ENCODE measurements around the gene SPTBN1.
"Not testable (repeated sequence)": the region's sequence is repeated elsewhere in the genome, so short reads cannot be mapped to it uniquely, and the experiment has no call there.

Gene SPTBN1

GRCh38 chr2:54504866-54505265 is 48.7 kb downstream of the SPTBN1 start:
- no peak for DNase-seq

GRCh38 chr2:54508541-54508940 is 52.4 kb downstream of the SPTBN1 start:
- DNase-seq = no peak

DNA sequence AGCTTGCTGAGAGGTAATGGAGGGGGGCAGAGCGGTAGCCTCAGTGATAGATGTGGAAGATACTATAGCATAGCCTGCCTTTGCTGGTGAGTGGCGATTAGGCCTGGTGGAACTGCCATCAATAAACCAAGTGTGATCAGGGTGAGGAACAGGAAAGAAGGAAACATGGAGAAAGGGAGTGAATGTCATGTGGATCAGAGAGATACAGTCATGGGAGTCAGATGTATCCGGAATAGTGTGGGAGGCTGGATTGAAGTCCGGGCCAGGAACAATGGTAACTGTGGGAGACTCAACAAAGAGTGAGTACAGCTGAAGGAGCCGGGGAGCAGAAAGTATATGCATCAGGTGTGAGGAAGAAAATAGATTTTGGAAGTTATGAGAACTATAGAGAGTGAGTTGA is 52.9 kb downstream of the SPTBN1 start:
- not testable (repeated sequence) for DNase-seq

GRCh38 chr2:54510916-54511315 is 54.8 kb downstream of the SPTBN1 start:
- no peak for DNase-seq

DNA sequence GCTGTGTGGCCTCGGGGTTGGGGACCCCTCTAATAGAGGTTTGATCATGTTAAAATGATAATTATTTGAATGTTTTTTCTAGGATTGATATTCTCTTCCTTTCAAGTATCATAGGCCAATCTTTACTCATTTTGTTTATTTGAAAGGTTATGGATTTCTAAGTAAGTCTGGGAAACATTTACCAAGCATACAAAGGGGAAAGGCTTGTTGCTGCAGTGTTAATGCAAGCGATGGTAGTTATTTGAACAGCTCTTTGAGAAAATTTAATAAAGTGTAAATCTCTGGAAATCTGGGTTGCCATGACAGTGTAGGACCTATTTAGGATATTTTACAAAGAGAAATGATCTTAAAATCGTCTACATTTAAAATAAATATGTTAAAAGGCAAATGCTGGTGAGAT is 56.1 kb downstream of the SPTBN1 start:
- no peak for DNase-seq

DNA sequence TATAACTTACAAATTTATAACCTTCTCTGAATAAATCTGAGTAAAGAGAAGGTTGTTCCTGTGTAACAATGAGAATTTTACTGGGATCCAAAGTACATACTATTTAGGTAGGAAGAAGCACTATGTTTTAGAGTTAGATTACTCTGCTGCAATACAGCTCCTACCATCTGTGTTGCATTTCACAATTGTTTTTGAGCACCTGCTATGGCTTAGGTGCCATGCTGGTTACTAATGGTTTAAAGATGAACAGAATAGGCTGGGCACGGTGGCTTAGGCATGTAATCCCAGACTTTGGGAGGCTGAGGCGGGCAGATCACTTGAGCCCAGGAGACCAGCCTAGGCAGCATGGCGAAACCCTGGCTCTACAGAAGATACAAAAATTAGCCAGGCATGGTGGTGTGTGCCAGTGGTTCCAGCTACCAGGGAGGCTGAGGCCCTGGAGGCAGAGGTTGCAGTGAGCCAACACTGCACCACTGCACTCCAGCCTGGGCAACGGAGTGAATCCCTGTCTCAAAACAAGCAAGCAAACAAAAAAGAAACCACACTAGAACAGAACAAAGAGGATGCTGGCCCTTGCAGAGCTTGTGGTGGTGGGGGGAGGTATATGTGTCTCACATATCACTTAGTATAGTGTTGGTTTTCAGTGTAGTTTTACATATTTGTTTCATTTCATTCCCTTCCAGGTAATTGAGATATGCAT is 56.7 kb downstream of the SPTBN1 start:
- DNase-seq = no peak

DNA sequence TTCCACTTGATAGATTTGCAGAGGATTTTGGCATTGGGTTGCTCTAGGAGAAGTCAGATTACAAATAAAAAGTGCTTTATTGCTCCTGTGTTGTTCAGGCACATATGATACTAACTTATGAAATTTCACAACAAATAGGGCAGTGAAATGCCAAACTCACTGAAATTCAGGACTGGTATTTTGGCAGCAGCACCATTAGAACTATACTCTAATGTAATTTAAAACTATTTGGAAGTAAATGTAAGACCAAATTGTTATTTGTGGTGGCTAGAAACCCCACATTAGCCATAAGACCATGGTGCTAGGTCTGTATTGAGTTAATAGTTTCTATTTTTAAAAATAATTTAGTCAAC is 57.2 kb downstream of the SPTBN1 start:
- DNase-seq = no peak

DNA sequence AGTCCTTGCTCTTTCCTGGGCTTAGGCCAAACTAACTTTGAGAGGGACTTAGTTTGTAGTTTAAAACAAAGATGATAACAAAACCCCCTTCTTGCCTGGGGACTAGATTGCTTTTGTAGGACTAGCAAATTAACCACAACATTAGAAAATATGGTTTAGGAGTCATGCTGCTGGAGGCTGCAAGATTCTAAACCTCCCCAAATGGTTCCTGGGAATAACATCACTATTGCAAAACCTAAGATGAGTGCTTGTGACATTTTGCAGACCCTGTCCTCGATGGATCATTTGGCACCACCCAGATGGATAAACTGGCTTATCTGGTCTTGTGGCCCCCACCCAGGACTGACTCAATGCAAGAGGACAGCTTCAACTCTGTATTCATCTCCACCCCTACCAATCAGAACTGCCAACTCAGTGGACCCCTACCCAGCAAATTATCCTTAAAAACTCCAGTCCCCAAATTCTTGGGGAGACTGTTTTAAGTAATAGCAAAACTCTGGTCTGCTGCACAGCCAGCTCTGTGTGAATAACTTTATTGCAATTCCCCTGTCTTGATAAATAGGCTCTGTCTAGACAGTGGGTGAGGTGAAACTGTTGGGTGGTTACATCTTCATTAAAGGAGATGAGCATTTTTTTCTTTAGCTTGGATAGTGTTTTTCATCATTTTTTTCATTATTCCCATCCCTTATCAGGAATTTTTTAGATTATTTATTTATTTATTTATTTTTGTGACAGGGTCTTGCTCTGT is 58.9 kb downstream of the SPTBN1 start:
- DNase-seq = no peak

GRCh38 chr2:54516842-54517241 is 60.7 kb downstream of the SPTBN1 start:
- DNase-seq = no peak

DNA sequence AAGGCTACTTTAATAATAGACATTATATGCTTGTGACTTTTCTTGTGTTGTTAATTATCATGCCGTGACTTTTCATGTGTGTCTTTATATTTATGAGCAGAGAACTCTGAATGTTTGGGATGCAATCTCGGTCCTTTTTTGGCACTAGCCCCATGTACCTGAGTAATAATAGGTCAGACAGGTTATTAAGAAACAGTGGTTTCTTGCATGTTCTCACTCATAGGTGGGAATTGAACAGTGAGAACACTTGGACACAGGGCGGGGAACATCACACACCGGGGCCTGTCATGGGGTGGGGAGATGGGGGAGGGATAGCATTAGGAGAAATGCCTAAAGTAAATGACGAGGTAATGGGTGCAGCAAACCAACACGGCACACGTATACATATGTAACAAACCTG is 61.9 kb downstream of the SPTBN1 start:
- not testable (repeated sequence) for DNase-seq

DNA sequence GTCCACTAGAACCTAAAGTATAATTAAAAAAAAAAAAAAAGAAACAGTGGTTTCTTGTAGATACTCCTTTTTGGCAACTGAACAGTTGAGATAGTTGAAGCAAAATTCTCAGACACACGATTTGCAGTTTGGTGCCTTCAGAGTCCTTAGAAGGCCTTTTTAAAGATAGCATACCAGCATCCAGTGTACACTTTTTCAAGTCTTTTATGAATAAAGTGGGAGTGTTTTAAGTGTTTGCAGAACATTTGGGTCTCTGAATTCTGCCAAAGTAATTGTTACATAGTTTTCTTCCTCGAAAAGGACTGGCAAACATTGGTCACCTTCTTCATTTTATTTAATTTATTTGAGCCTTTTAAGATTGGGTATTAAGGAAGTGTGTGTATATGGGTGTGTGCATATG is 62.3 kb downstream of the SPTBN1 start:
- no peak for DNase-seq

- DNase-seq = no peak
Measured at GRCh38 chr2:54519841-54520459, 63.8 kb downstream of the SPTBN1 start.

DNA sequence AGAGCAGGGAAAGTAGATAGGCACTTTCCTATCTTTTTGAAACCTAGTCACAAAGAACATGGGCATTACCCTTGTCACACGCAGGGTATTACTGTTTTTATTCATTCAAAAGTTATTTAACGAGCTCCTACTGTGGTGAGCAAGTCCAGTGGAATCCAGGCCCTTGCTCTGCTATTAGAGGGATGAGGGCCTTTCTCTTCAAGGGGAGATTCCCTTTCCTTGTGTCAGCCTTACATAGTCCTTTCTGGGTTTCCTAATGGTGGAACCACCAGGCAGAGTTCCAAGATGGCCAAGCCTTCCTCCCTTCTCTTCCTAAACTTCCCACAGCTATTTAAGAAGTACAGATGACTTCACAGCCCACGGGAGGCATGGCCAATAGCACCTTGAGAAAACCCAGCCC is 64.6 kb downstream of the SPTBN1 start:
- DNase-seq = no peak

GRCh38 chr2:54522624-54523281 is 66.6 kb downstream of the SPTBN1 start:
- DNase-seq = peak; percentile 72

- no peak for DNase-seq
Measured at GRCh38 chr2:54523324-54523959, 67.3 kb downstream of the SPTBN1 start.

- peak; percentile 57 for DNase-seq
Measured at GRCh38 chr2:54524226-54524991, 68.3 kb downstream of the SPTBN1 start.

- DNase-seq = no peak
Measured at GRCh38 chr2:54525321-54525720, 69.2 kb downstream of the SPTBN1 start.

DNA sequence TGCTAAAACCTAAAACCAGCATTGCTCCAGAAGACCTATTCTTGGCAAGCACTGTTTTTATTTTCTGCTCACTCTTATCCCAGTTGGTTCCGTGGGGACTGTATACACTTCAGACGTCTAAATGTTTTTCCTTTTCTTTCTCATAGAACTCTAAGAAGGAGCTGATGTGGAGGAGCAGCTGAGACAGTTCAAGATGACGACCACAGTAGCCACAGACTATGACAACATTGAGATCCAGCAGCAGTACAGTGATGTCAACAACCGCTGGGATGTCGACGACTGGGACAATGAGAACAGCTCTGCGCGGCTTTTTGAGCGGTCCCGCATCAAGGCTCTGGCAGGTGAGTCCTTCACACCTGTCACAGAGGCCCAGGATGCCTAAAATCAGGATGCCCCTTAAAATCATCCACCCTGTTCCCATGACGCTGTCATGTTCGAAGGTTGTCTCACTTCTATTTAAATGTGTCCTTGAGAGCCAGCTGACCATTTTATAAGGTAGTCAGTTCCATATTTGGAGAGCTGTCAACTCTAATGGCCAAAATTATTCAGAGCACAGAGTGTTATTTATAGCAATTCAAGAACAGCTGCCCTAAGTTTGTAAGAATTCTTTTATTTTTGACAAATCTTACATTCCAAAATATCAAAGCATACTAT is 70.2 kb downstream of the SPTBN1 start:
- no peak for DNase-seq

- DNase-seq = no peak
Measured at GRCh38 chr2:54528311-54528955, 72.3 kb downstream of the SPTBN1 start.

DNA sequence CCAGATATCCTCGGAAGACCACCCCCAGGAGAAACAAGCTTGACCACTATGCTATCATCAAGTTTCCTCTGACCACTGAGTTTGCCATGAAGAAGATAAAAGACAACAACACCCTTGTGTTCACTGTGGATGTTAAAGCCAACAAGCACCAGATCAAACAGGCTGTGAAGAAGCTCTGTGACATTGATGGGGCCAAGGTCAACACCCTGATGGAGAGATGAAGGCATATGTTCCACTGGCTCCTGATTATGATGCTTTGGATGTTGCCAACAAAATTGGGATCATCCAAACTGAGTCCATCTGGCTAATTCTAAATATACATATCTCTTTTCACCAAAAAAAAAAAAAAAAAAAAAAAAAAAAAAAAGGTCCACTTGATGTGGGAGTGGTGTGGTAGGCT is 73.4 kb downstream of the SPTBN1 start:
- DNase-seq = not testable (repeated sequence)

- DNase-seq = no peak
Measured at GRCh38 chr2:54529935-54530334, 73.8 kb downstream of the SPTBN1 start.

Measured in stimulated activated CD4-positive, alpha-beta T cell treated with anti-CD3 and anti-CD28 coated beads, Interleukin-4, amount 100 ng/mL, for 24 hours (primary cell).